GM10266 (cell line): ENCODE data around the gene RSPH4A.

ENCODE experiments used
- DNase-seq: peaks from one replicate; pipeline ENCODE4 v3.0.0; 2012; ENCODE audit errors: extremely low spot score
- TF ChIP-seq, protein P1 (sequence below): IDR thresholded peaks from 2 replicates; pipeline ENCODE4 v1.5.1; 2012; ENCODE audit warnings: mild to moderate bottlenecking, low read depth; ENCODE audit not compliant: control insufficient read depth, insufficient read depth; ENCODE audit errors: missing control alignments

Gene RSPH4A

DNA sequence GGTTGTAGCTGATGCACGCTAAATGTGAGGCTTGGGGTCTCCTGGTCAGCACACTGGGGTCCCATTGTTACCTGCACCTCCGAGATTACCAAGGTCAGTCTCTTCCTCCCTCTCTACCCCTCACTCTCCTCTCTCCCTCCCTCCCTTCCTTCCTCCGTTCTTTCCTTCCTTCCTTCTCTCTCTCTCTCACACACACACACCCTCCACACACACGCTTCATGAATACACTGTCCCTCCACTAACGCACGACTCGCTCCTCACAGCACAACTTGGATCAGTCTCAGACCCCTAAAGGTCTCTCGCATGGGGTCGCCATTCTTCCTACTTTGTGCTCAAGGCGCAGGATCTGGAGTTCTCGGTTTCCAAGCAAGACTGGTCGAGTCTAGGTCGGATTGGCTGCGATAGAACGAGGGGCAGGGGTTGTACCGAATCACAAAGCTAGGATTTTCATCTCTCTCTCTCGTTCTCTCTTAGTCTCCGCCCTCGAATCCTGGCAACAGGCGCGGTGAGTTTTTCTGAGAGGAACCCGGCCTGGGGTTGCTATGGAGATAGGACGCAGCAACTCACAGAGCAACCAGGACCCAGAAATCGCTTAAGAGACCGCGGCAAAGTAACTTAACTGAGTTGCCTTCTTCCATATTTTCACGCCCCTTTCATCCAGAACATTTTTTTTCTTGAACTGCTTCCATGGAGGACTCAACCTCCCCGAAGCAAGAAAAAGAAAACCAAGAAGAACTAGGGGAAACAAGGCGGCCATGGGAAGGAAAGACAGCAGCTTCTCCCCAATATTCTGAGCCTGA is at the start of gene RSPH4A:
Gene RSPH4A (plus strand): TSS at position 543 of the 800 bp plus-strand sequence. CDS start 145 bp downstream, at position 688.
- TF ChIP-seq, protein P1, sequence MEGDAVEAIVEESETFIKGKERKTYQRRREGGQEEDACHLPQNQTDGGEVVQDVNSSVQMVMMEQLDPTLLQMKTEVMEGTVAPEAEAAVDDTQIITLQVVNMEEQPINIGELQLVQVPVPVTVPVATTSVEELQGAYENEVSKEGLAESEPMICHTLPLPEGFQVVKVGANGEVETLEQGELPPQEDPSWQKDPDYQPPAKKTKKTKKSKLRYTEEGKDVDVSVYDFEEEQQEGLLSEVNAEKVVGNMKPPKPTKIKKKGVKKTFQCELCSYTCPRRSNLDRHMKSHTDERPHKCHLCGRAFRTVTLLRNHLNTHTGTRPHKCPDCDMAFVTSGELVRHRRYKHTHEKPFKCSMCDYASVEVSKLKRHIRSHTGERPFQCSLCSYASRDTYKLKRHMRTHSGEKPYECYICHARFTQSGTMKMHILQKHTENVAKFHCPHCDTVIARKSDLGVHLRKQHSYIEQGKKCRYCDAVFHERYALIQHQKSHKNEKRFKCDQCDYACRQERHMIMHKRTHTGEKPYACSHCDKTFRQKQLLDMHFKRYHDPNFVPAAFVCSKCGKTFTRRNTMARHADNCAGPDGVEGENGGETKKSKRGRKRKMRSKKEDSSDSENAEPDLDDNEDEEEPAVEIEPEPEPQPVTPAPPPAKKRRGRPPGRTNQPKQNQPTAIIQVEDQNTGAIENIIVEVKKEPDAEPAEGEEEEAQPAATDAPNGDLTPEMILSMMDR, result peak; percentile 14
- peak; percentile 78 for DNase-seq

DNA sequence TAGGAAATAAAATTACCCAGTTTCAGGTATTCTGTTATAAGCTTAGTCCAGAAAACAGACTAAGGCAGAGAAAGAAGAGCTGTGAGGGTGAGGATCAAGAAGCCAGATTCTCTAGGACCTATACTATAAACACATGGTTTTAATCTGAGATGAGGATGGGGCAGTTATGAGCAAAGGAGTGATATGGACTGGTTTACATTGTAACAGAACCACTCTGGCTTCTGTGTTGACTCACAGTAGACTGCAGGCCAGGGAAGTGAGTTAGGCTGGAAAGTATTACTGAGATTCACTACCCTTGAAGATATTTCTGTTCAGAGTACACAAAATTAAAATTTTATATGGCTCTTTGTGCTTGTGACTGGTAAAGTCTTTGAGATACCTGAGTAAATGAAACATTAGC is 48.2 kb upstream of the RSPH4A start:
- TF ChIP-seq, protein P1, result no peak
- DNase-seq, result no peak

DNA sequence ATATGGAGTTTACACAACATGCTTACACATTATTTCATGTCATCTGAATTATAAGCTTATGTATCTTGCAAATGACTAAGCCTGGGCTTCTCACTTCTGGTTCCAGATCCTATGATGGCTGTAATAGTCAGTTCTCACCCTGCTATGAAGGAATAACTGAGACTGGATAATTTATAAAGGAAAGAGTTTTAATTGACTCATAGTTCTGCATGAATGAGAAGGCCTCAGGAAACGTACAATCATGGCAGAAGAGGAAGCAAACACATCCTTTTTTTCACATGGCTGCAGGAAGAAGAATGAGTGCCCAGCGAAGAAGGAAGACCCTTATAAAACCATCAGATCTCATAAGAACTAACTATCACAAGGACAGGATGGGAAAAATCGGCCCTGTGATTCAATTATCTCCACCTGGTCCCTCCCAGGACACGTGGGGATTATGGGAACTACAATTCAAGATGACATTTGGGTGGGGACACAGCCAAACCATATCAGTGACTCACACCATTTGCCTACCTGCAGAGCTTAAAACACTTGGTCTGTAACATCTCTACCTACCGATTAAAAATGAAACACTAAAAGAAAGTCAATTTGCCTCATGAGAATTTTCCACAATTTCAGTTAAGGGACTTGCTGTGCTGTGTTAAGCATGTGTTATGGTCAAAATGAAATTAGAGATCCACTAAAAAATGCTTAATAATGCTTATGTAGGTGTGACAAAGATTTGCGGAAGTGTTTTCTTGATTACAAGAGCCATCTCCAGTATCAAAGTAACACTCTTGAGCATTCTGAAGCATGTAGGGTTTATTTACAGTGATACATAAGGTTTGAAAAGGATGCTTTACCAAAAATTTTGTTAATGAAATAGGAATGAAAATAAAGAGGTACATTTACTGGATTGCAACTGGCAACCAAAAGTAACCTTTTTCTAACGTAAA is 47.2 kb upstream of the RSPH4A start:
- TF ChIP-seq, protein P1, result no peak
- no peak for DNase-seq

DNA sequence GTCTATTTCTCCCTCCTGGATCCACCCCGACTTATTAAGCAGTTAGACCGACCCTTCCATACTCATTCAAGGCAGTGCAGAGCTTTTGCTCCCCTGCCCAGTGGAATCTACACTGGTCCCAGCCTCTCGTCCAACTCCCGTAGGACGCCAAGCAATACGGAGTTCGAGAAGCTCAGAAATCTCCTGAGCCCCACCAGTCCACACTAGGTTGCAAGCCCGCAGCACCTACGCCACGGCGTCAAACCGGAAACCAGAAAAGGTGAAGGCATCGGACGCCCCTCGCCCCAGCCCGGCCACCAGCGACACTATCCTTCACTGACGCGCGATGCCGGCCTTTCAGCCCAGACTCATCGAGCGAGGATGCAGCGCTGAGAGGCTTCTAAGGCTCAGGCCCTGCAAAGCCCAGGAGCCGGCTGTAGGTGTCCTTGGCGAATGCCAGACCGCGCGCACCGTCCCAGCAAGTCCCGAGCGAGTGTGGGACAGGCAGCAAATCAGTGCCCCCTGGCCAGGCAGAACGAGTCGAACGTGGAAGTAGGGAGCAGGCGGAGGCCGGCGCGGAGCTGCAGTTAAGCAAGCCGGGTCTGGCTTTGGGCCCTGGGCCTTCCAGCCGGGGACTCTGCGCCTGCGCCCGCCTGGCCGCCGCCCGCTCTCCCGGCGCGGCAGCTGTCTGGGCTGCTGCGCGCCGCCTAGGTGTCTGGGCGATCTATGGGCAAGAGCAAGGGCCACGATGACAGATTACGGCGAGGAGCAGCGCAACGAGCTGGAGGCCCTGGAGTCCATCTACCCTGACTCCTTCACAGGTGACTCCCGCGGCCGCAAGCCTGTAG is 45.2 kb upstream of the RSPH4A start, which contains the start of gene RWDD1:
Gene RWDD1 (plus strand): TSS at position 649 of the 827 bp plus-strand sequence. CDS start 79 bp downstream, at position 728.
- peak; percentile 95 for DNase-seq

DNA sequence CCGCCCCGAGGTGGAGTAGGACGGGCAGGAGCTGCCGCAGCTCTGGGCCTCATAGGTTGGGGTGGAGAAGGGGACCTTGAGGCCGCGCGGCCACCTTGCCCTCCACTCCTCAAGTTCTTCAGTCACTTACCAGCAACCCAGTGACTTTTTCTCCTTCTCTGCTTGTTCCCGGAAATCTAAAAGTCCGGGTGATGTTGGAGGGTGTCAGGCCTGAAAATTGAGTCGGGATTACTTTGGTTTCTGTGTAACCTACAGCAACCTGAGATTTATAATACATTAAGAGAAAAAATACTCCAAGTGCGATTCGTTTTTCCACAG is 44.6 kb upstream of the RSPH4A start:
- DNase-seq, result no peak
- TF ChIP-seq, protein P1, result no peak

More for the DNA sequence above, 45.2 kb upstream of the RSPH4A start, which contains the start of gene RWDD1:
- TF ChIP-seq, protein P1, result peak; percentile 18

DNA sequence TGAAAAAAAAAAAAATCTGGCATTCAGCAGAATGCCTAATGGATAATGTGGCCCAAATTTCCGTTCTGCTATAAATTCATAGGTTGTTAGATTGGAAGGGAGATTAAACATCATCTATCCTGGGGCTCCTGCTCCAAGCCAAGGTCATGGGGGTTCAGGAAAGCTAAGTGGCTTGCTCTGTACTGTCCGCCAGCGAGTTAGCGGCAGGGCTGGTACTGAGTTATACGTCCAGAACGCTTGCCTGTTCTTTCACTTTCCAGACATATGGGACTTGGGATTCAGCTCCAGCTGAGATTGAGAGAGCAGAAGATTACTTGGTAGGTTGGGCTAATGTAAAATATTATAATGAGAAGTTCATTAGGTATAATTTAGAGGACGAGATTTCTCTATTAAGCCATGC is 44.1 kb upstream of the RSPH4A start:
- TF ChIP-seq, protein P1, result no peak
- peak; percentile 45 for DNase-seq
